Neural cell (in vitro differentiated cells): ENCODE results near the gene TBC1D5. TPM values are rescaled to one million over a fixed set of nuclear protein-coding genes. Genes with fewer than 3 reads are reported as not detected.
"Not testable (repeated sequence)": the region's sequence is repeated elsewhere in the genome, so short reads cannot be mapped to it uniquely, and the experiment has no call there.

ENCODE experiments used
- H2AFZ ChIP-seq: fragments of 200-600, 300-800 bp; sonication (generic), shearing (Covaris generic); 2 replicates; pipeline ENCODE4 v1.6.0; 2014; ENCODE audit warnings: low read depth, mild to moderate bottlenecking, antibody characterized with exemption, low read length, moderate library complexity
- H3F3A ChIP-seq: fragments of 200-600 bp; shearing (Covaris generic); 2 replicates; pipeline ENCODE4 v1.6.1; 2016; ENCODE audit warnings: mild to moderate bottlenecking, moderate library complexity, mixed read lengths, antibody characterized with exemption, low read length; ENCODE audit not compliant: insufficient read depth, poor library complexity, severe bottlenecking
- H3K27ac ChIP-seq: fragments of 200-600, 300-800 bp; sonication (generic), shearing (Covaris generic); 2 replicates; pipeline ENCODE4 v1.5.1; 2014; ENCODE audit warnings: mild to moderate bottlenecking, low read length, moderate library complexity
- H3K27me3 ChIP-seq: fragments of 300-800, 200-600 bp; sonication (generic), shearing (Covaris generic); 2 replicates; pipeline ENCODE4 v1.6.0; 2014; ENCODE audit warnings: mild to moderate bottlenecking, low read depth, low read length, moderate library complexity; ENCODE audit not compliant: insufficient read depth
- H3K36me3 ChIP-seq: fragments of 300-800, 200-600 bp; sonication (generic), shearing (Covaris generic); 2 replicates; pipeline ENCODE4 v1.5.1; 2014; ENCODE audit warnings: mild to moderate bottlenecking, antibody characterized with exemption, low read length, moderate library complexity; ENCODE audit not compliant: insufficient read depth
- H3K4me2 ChIP-seq: fragments of 300-800, 200-600 bp; sonication (generic), shearing (Covaris generic); 2 replicates; pipeline ENCODE4 v1.6.0; 2014; ENCODE audit warnings: mild to moderate bottlenecking, low read length
- H3K4me3 ChIP-seq: fragments of 300-800, 200-600 bp; sonication (generic), shearing (Covaris generic); 2 replicates; pipeline ENCODE4 v1.5.1; 2014; ENCODE audit warnings: mild to moderate bottlenecking, low read length, moderate library complexity
- H3K79me2 ChIP-seq: fragments of 200-600 bp; shearing (Covaris generic); replicated peaks from 2 replicates; pipeline ENCODE4 v1.6.0; 2014; ENCODE audit warnings: mild to moderate bottlenecking, low read length, moderate library complexity; ENCODE audit not compliant: insufficient read depth
- H3K9ac ChIP-seq: fragments of 300-800, 200-600 bp; sonication (generic), shearing (Covaris generic); 2 replicates; pipeline ENCODE4 v1.6.1; 2016; ENCODE audit warnings: mild to moderate bottlenecking, low read length, mixed read lengths
- H3K9me2 ChIP-seq: fragments of 200-600 bp; shearing (Covaris generic); 2 replicates; pipeline ENCODE4 v1.6.1; 2016; ENCODE audit warnings: mild to moderate bottlenecking, low read length, mixed read lengths; ENCODE audit not compliant: insufficient read depth
- H3K9me3 ChIP-seq: fragments of 200-600, 300-800 bp; sonication (generic), shearing (Covaris generic); 2 replicates; pipeline ENCODE4 v1.6.1; 2016; ENCODE audit warnings: mild to moderate bottlenecking, mixed run types, low read length, moderate library complexity, mixed read lengths
- H4K20me1 ChIP-seq: fragments of 200-600 bp; shearing (Covaris generic); 2 replicates; pipeline ENCODE4 v1.6.1; 2016; ENCODE audit warnings: mild to moderate bottlenecking, mixed run types; ENCODE audit not compliant: insufficient read depth
- CTCF ChIP-seq: fragments of 450-650 bp; IDR thresholded peaks from 2 replicates; pipeline ENCODE4 v1.5.1; 2014; ENCODE audit warnings: antibody characterized with exemption, mild to moderate bottlenecking, moderate library complexity; ENCODE audit not compliant: poor library complexity, severe bottlenecking
- EP300 ChIP-seq: fragments of 450-650 bp; conservative IDR thresholded peaks from 2 replicates; pipeline ENCODE4 v1.6.1; 2014; ENCODE audit warnings: antibody characterized with exemption, mild to moderate bottlenecking, moderate library complexity; ENCODE audit not compliant: poor library complexity, severe bottlenecking
- EZH2 ChIP-seq: fragments of 200-600, 300-800 bp; shearing (Covaris generic), sonication (generic); IDR thresholded peaks from 2 replicates; pipeline ENCODE4 v1.6.1; 2014; ENCODE audit warnings: antibody characterized with exemption, low read length, borderline replicate concordance, mild to moderate bottlenecking; ENCODE audit not compliant: insufficient read depth, poor library complexity, severe bottlenecking
- MXI1 ChIP-seq: fragments of 450-650 bp; conservative IDR thresholded peaks from 2 replicates; pipeline ENCODE4 v1.6.1; 2014; ENCODE audit warnings: antibody characterized with exemption, mild to moderate bottlenecking; ENCODE audit not compliant: poor library complexity, severe bottlenecking
- POLR2AphosphoS5 ChIP-seq: IDR thresholded peaks from 2 replicates; pipeline ENCODE4 v1.6.1; 2012
- RAD21 ChIP-seq: fragments of 450-650 bp; conservative IDR thresholded peaks from 2 replicates; pipeline ENCODE4 v1.6.1; 2014; ENCODE audit warnings: antibody characterized with exemption, mild to moderate bottlenecking, moderate library complexity
- REST ChIP-seq: IDR thresholded peaks from 2 replicates; pipeline ENCODE4 v1.6.1; 2012; ENCODE audit warnings: borderline replicate concordance
- SMC3 ChIP-seq: fragments of 450-650 bp; conservative IDR thresholded peaks from 2 replicates; pipeline ENCODE4 v1.6.1; 2014; ENCODE audit warnings: antibody characterized with exemption, mild to moderate bottlenecking, moderate library complexity; ENCODE audit not compliant: poor library complexity
- TAF1 ChIP-seq: IDR thresholded peaks from 2 replicates; pipeline ENCODE4 v1.6.1; 2012; ENCODE audit warnings: low read depth
- polyA plus RNA-seq: library from polyadenylated mRNA; depleted of rRNA; stranded (reverse); fragments of >200 nt; gene quantifications from 2 replicates; pipeline ENCODE4 v1.2.3, GENCODE V29; 2014

Gene TBC1D5
- polyA plus RNA-seq, 1 donor from 2014 or later: 28.3 TPM

DNA sequence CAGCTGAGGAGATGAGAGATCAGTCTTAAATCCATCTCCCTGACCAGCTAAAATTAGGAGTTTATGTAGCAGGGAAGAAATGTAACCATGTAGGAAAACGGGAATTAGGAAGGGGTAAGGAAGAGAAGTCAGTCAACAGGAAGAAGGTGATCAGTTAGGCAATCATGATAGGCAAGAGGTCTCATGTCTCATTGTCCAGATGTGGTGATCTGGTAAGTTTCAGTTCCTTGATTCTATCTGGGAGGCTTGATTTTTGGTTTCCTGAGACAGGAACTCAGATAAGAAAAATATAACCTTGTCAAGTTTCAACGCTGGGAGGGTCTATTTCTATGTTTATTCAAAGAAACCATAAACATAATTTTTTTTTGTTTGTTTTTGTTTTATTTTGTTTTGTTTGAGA lies 40.3 kb upstream of the TBC1D5 start:
- no peaks in the 10 kb centered on the region for H3F3A ChIP-seq
- TF ChIP-seq TAF1: no peak
- TF ChIP-seq RAD21: no peak
- no peak for TF ChIP-seq CTCF
- TF ChIP-seq EZH2: no peak
- no peak for TF ChIP-seq SMC3
- no peak for TF ChIP-seq MXI1
- no peak for TF ChIP-seq POLR2AphosphoS5
- no peak for TF ChIP-seq EP300
- TF ChIP-seq REST: no peak
- no peaks in the 10 kb centered on the region for H3K9me2 ChIP-seq
- no peak overlapping the region for H3K4me3 ChIP-seq
- no peak overlapping the region for H3K27ac ChIP-seq
- H4K20me1 ChIP-seq: no peaks in the 10 kb centered on the region
- H3K36me3 ChIP-seq: no peaks in the 10 kb centered on the region
- no peaks in the 10 kb centered on the region for H3K27me3 ChIP-seq
- no peak overlapping the region for H3K4me2 ChIP-seq
- H3K9ac ChIP-seq: no peak overlapping the region
- no peaks in the 10 kb centered on the region for H3K9me3 ChIP-seq
- H2AFZ ChIP-seq: no peak overlapping the region
- no peaks in the 10 kb centered on the region for H3K79me2 ChIP-seq

DNA sequence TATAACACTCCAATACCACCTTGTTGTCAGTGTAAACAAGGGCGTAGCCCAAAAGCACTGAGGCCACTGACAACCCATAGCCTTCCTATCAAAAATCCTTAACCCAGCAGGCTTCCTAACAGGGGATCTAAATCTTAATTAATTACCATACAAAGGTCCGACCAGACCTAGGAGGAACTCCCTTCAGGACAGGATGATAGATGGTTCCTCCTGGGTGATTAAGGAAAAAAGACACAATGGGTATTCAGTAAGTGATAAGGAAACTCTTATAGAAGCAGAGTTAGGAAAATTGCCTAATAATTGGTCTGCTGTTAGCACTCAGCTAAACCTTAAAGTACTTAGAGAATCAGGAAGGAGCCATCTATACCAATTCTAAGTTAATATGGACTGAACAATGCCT lies 37.9 kb upstream of the TBC1D5 start:
- not testable (repeated sequence) for H2AFZ ChIP-seq, H3K9ac ChIP-seq, H3K4me3 ChIP-seq, H3K79me2 ChIP-seq, H3K27me3 ChIP-seq, H3F3A ChIP-seq, H3K9me2 ChIP-seq, H3K9me3 ChIP-seq, H3K36me3 ChIP-seq, H3K4me2 ChIP-seq, H4K20me1 ChIP-seq, H3K27ac ChIP-seq

DNA sequence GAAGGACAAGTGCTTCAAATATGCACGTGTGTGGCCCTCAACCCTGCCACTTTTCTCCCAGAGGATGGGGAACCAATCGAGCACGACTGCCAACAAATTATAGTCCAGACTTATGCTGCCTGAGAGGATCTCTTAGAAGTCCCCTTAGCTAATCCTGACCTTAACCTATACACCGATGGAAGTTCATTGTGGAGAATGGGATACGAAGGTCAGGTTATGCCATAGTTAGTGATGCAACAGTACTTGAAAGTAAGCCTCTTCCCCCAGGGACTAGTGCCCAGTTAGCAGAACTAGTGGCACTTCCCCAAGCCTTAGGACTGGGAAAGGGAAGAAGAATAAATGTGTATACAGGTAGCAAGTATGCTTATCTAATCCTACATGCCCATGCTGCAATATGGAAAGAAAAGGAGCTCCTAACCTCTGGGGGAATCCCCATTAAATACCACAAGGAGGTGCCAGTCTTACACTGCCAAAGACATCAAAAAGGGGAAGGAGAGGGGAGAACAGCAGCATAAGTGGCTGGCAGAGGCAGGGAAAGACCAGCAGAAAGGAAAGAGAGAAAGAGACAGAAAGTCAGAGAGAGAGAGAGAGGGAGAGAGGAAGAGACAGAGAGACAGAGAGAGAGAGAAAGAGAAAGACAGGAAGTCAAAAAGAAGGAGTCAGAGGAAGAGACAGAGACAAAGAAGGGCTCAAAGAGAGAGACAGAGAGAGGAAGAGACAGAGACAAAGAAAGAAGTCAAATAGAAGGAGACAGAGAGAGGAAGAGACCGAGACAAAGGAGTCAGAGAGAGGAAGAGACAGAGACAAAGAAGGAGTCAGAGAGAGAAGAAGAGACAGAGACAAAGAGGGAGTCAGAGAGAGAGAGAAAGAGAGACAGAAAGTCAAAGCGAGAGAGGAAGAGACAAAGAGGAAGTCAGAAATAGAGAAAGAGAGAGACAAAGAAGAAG lies 37.1 kb upstream of the TBC1D5 start:
- H2AFZ ChIP-seq, H4K20me1 ChIP-seq, H3K27me3 ChIP-seq, H3K4me2 ChIP-seq, H3K79me2 ChIP-seq, H3K9me2 ChIP-seq, H3K9me3 ChIP-seq, H3K27ac ChIP-seq, H3K9ac ChIP-seq, H3K36me3 ChIP-seq, H3F3A ChIP-seq, H3K4me3 ChIP-seq: not testable (repeated sequence)

GRCh38 chr3:17777326-17777725 lies 34.9 kb upstream of the TBC1D5 start:
- not testable (repeated sequence) for H4K20me1 ChIP-seq, H3F3A ChIP-seq

More at GRCh38 chr3:17777326-17777725, 34.9 kb upstream of the TBC1D5 start:
- not testable (repeated sequence) for H3K27ac ChIP-seq, H3K4me3 ChIP-seq, H3K36me3 ChIP-seq, H3K9me2 ChIP-seq, H2AFZ ChIP-seq, H3K4me2 ChIP-seq, H3K79me2 ChIP-seq, H3K9me3 ChIP-seq, H3K9ac ChIP-seq, H3K27me3 ChIP-seq
